Neural progenitor cell (in vitro differentiated cells): ENCODE data around the gene GNAI1. TPM values are rescaled to one million over a fixed set of nuclear protein-coding genes. Genes with fewer than 3 reads are reported as not detected.

Source experiments
- DNase-seq: peaks from one replicate; pipeline ENCODE4 v3.0.0-alpha.2; 2016; ENCODE audit warnings: low spot score
- H2AFZ ChIP-seq: fragments of 200-600 bp; sonication (generic); replicated peaks from 2 replicates; pipeline ENCODE4 v1.6.1; 2016; ENCODE audit warnings: antibody characterized with exemption
- H3F3A ChIP-seq: fragments of 200-600 bp; sonication (generic); 2 replicates; pipeline ENCODE4 v1.6.1; 2016; ENCODE audit warnings: antibody characterized with exemption, low read depth
- H3K27ac ChIP-seq: fragments of 200-600 bp; sonication (generic); 2 replicates; pipeline ENCODE4 v1.5.1; 2016; ENCODE audit warnings: mild to moderate bottlenecking
- H3K27me3 ChIP-seq: fragments of 200-600 bp; sonication (generic); 2 replicates; pipeline ENCODE4 v1.6.1; 2016; ENCODE audit warnings: mild to moderate bottlenecking, moderate library complexity
- H3K36me3 ChIP-seq: fragments of 200-600 bp; sonication (generic); 2 replicates; pipeline ENCODE4 v1.5.1; 2016
- H3K4me1 ChIP-seq: fragments of 200-600 bp; sonication (generic); 2 replicates; pipeline ENCODE4 v1.6.1; 2016; ENCODE audit warnings: mixed run types
- H3K4me2 ChIP-seq: fragments of 200-600 bp; sonication (generic); 2 replicates; pipeline ENCODE4 v1.6.1; 2016
- H3K4me3 ChIP-seq: fragments of 200-600 bp; sonication (generic); 2 replicates; pipeline ENCODE4 v1.5.1; 2016
- H3K79me2 ChIP-seq: fragments of 200-600 bp; sonication (generic); 2 replicates; pipeline ENCODE4 v1.6.1; 2016; ENCODE audit warnings: low read depth
- H3K9ac ChIP-seq: fragments of 200-600 bp; sonication (generic); 2 replicates; pipeline ENCODE4 v1.6.1; 2016
- H3K9me3 ChIP-seq: fragments of 200-600 bp; sonication (generic); 2 replicates; pipeline ENCODE4 v1.5.1; 2016; ENCODE audit warnings: low read depth
- H4K20me1 ChIP-seq: fragments of 200-600 bp; sonication (generic); 2 replicates; pipeline ENCODE4 v1.6.1; 2016; ENCODE audit warnings: low read depth
- H3K27ac Mint-ChIP-seq: 3 replicates; pipeline ENCODE4 v1.8.0; 2021; ENCODE audit warnings: mixed read lengths
- H3K27me3 Mint-ChIP-seq: 2 replicates; pipeline ENCODE4 v1.8.0; 2022; ENCODE audit warnings: low read depth, mild to moderate bottlenecking, inconsistent platforms, moderate library complexity, mixed read lengths; ENCODE audit not compliant: insufficient read depth
- H3K36me3 Mint-ChIP-seq: 3 replicates; pipeline ENCODE4 v1.8.0; 2021; ENCODE audit warnings: mixed read lengths
- H3K4me1 Mint-ChIP-seq: 3 replicates; pipeline ENCODE4 v1.8.0; 2021; ENCODE audit warnings: mixed read lengths
- H3K4me3 Mint-ChIP-seq: 3 replicates; pipeline ENCODE4 v1.8.0; 2021; ENCODE audit warnings: mild to moderate bottlenecking, moderate library complexity, mixed read lengths
- H3K9me3 Mint-ChIP-seq: 3 replicates; pipeline ENCODE4 v1.8.0; 2020; ENCODE audit warnings: mixed read lengths
- CTCF ChIP-seq: fragments of 200-600 bp; sonication (generic); IDR thresholded peaks from 2 replicates; pipeline ENCODE4 v1.5.1; 2017; ENCODE audit warnings: antibody characterized with exemption, mild to moderate bottlenecking
- EZH2 ChIP-seq: fragments of 200-600 bp; sonication (generic); IDR thresholded peaks from 2 replicates; pipeline ENCODE4 v1.6.1; 2017; ENCODE audit warnings: antibody characterized with exemption, mild to moderate bottlenecking, moderate library complexity
- EZH2phosphoT487 ChIP-seq: fragments of 200-600 bp; sonication (generic); IDR thresholded peaks from 2 replicates; pipeline ENCODE4 v1.6.1; 2017; ENCODE audit warnings: antibody characterized with exemption
- small RNA-seq: library from RNA; depleted of rRNA; stranded (forward); fragments of <200 nt; gene quantifications from one replicate; pipeline ENCODE3, GENCODE V24; 2015
- total RNA-seq: library from RNA; depleted of rRNA; stranded (reverse); fragments of >200 nt; gene quantifications from 2 replicates; pipeline ENCODE4 v1.2.3, GENCODE V29; 2015; ENCODE audit warnings: low replicate concordance

Gene GNAI1
- total RNA-seq, 1 donor from 2014 or later: 91.3 TPM

- Histone ChIP-seq H3K27me3 (no peaks in the 10 kb centered on the region), H3F3A (no peaks in the 10 kb centered on the region), H3K9ac (no peak overlapping the region), H3K4me1 (no peaks in the 10 kb centered on the region), H4K20me1 (no peaks in the 10 kb centered on the region), H3K79me2 (no peaks in the 10 kb centered on the region), H3K4me2 (no peak overlapping the region), H3K9me3 (no peaks in the 10 kb centered on the region), H3K36me3 (no peaks in the 10 kb centered on the region), H3K4me3 (no peak overlapping the region), H2AFZ (no peak overlapping the region), H3K27ac (no peak overlapping the region)
- Mint-ChIP-seq H3K27me3 (no peaks in the 10 kb centered on the region), H3K4me3 (no peak overlapping the region), H3K4me1 (peaks cover 10% of the 10 kb centered on the region), H3K27ac (no peak overlapping the region), H3K9me3 (no peaks in the 10 kb centered on the region), H3K36me3 (no peaks in the 10 kb centered on the region)
- TF ChIP-seq EZH2 (no peak), EZH2phosphoT487 (no peak), CTCF (no peak)
- no peak for DNase-seq
Measured at GRCh38 chr7:80273327-80273726, 138.7 kb downstream of the GNAI1 start.

- Mint-ChIP-seq H3K9me3 (no peaks in the 10 kb centered on the region), H3K27ac (no peak overlapping the region), H3K4me3 (no peak overlapping the region), H3K4me1 (peaks cover 10% of the 10 kb centered on the region), H3K27me3 (no peaks in the 10 kb centered on the region), H3K36me3 (no peaks in the 10 kb centered on the region)
- DNase-seq: no peak
- no peaks in the 10 kb centered on the region for H3K4me1 ChIP-seq
- H3K9ac ChIP-seq: no peak overlapping the region
- H3K36me3 ChIP-seq: no peaks in the 10 kb centered on the region
- no peak overlapping the region for H3K27ac ChIP-seq
- no peaks in the 10 kb centered on the region for H3K9me3 ChIP-seq
- no peak overlapping the region for H2AFZ ChIP-seq
- TF ChIP-seq CTCF: no peak
- no peak for TF ChIP-seq EZH2
- TF ChIP-seq EZH2phosphoT487: no peak
- H3K4me2 ChIP-seq: no peak overlapping the region
- H3K4me3 ChIP-seq: no peak overlapping the region
- H3K27me3 ChIP-seq: no peaks in the 10 kb centered on the region
- no peaks in the 10 kb centered on the region for H4K20me1 ChIP-seq
- no peaks in the 10 kb centered on the region for H3K79me2 ChIP-seq
- H3F3A ChIP-seq: no peaks in the 10 kb centered on the region
Measured at GRCh38 chr7:80275192-80275605, 140.6 kb downstream of the GNAI1 start.

Small RNA genes within 50 kb of the gene (small RNA-seq; reads per million reads assigned to genes)
- gene RN7SL869P: not detected
